K562 (cell line): ENCODE data around the gene NUCKS1. TPM values are rescaled to one million over a fixed set of nuclear protein-coding genes. Genes with fewer than 3 reads are reported as not detected.
A peak's percentile ranks its signal among the peaks of the same experiment; 100 is the strongest.

Source experiments
- ARNT ChIP-seq, 2 experiments: fragments of 450-650 bp; IDR thresholded peaks; 2 replicates each; pipeline ENCODE4 v1.6.1; 2016; ENCODE audit warnings: mild to moderate bottlenecking in 1 of 2
- CEBPG ChIP-seq, 3 experiments: fragments of 200-800 bp in 1 of 3; sonication (Bioruptor generic) in 1 of 3; sonication (generic) in 1 of 3; formaldehyde crosslinking in 1 of 3; IDR thresholded peaks in 2 of 3; conservative IDR thresholded peaks in 1 of 3; 2 replicates each; pipeline versions ENCODE4 v1.6.1 to v1.8.0; 2016 to 2022; ENCODE audit warnings: missing compliant biosample characterization in 2 of 3, missing genetic modification characterization in 2 of 3, mild to moderate bottlenecking in 1 of 3, missing genetic modification reagents in 1 of 3
- FOS ChIP-seq: IDR thresholded peaks from 3 replicates; pipeline ENCODE4 v1.6.1; 2011; ENCODE audit not compliant: insufficient read length; ENCODE audit errors: extremely low read depth
- FOXK1 ChIP-seq: sonication (generic); formaldehyde crosslinking; IDR thresholded peaks from 2 replicates; pipeline ENCODE4 v1.8.0; 2022; ENCODE audit warnings: missing genetic modification reagents, mild to moderate bottlenecking, borderline replicate concordance
- FOXP4 ChIP-seq: sonication (generic); formaldehyde crosslinking; IDR thresholded peaks from 2 replicates; pipeline ENCODE4 v1.8.0; 2022; ENCODE audit warnings: mild to moderate bottlenecking, missing genetic modification reagents, borderline replicate concordance
- HCFC1 ChIP-seq: IDR thresholded peaks from 2 replicates; pipeline ENCODE4 v1.6.1; 2012; ENCODE audit warnings: low read depth, low read length, improper control_type of control experiment
- HLTF ChIP-seq: fragments of 450-650 bp; IDR thresholded peaks from 2 replicates; pipeline ENCODE4 v1.6.1; 2016
- HOMEZ ChIP-seq: fragments of 250-450 bp; sonication (Bioruptor Pico); IDR thresholded peaks from 2 replicates; pipeline ENCODE4 v1.4.0; 2020; ENCODE audit warnings: mild to moderate bottlenecking, moderate library complexity
- KAT2B ChIP-seq: IDR thresholded peaks from one replicate; pipeline ENCODE4 v1.6.1; 2012; ENCODE audit warnings: low read depth, mild to moderate bottlenecking, control low read depth, inconsistent platforms, low read length, moderate library complexity
- L3MBTL2 ChIP-seq: fragments of 450-650 bp; IDR thresholded peaks from 2 replicates; pipeline ENCODE4 v1.6.1; 2016; ENCODE audit warnings: mild to moderate bottlenecking, moderate library complexity
- MITF ChIP-seq: IDR thresholded peaks from 2 replicates; pipeline ENCODE4 v1.6.1; 2014; ENCODE audit warnings: antibody characterized with exemption
- MXI1 ChIP-seq: IDR thresholded peaks from 2 replicates; pipeline ENCODE4 v1.6.1; 2011; ENCODE audit warnings: low read depth, mild to moderate bottlenecking, improper control_type of control experiment, low read length
- MYBL2 ChIP-seq, 2 experiments: fragments of 450-650 bp in 1 of 2; sonication (generic) in 1 of 2; formaldehyde crosslinking in 1 of 2; IDR thresholded peaks; 2 replicates each; pipeline versions ENCODE4 v1.6.1 to v1.8.1; 2017 to 2022; ENCODE audit warnings: borderline replicate concordance in 1 of 2, inconsistent platforms in 1 of 2, low read depth in 1 of 2, mild to moderate bottlenecking in 1 of 2, missing genetic modification reagents in 1 of 2, moderate library complexity in 1 of 2
- SMC3 ChIP-seq: conservative IDR thresholded peaks from 2 replicates; pipeline ENCODE4 v1.6.1; 2011; ENCODE audit warnings: low read depth, low read length, improper control_type of control experiment; ENCODE audit not compliant: insufficient read depth
- STAT6 ChIP-seq: sonication (generic); formaldehyde crosslinking; IDR thresholded peaks from 2 replicates; pipeline ENCODE4 v1.8.1; 2023; ENCODE audit warnings: mild to moderate bottlenecking, missing genetic modification reagents
- XRCC5 ChIP-seq: fragments of 200-400 bp; formaldehyde crosslinking; IDR thresholded peaks from 2 replicates; pipeline ENCODE4 v1.6.1; 2017; ENCODE audit warnings: low read depth, mild to moderate bottlenecking, low read length
- ZNF146 ChIP-seq: IDR thresholded peaks from one replicate; pipeline ENCODE4 v1.6.1; 2018; ENCODE audit warnings: missing compliant biosample characterization; ENCODE audit not compliant: unreplicated experiment
- ZNF239 ChIP-seq: fragments of 250-450 bp; sonication (Bioruptor Pico); IDR thresholded peaks from 2 replicates; pipeline ENCODE4 v1.4.0; 2020; ENCODE audit warnings: mild to moderate bottlenecking
- ZNF507 ChIP-seq: conservative IDR thresholded peaks from 2 replicates; pipeline ENCODE4 v1.6.1; 2017; ENCODE audit warnings: missing genetic modification characterization, missing compliant biosample characterization
- polyA plus RNA-seq, 8 experiments: library from polyadenylated mRNA; depleted of rRNA in 4 of 8; stranded (reverse) in 5 of 8; unstranded in 3 of 8; fragments of >200 nt; fragmentation: Nextera tagmentation in 2 of 8; fragmentation: Illumina TruSeq in 1 of 8; extraction: Ambion mirVana in 2 of 8; extraction: Trizol in 1 of 8; gene quantifications; 2 replicates each; pipeline versions ENCODE4 v1.2.1 to v1.2.3, GENCODE V29; 2011 to 2014; ENCODE audit warnings: inconsistent platforms in 1 of 8, missing spikeins in 1 of 8
- total RNA-seq, 7 experiments: library from RNA; depleted of rRNA in 6 of 7; stranded (reverse); fragments of >200 nt in 6 of 7; fragmentation: Illumina TruSeq in 2 of 7; extraction: Trizol in 2 of 7; gene quantifications; 2 replicates each; pipeline versions ENCODE4 v1.2.1 to v1.2.3, GENCODE V29; 2011 to 2021; ENCODE audit warnings: low replicate concordance in 1 of 7

The NUCKS1 gene
- total and polyA plus RNA-seq, 9 of the 15 experiments (the other 6 are each of a cell fraction or from before 2014, with no cell fraction given) = 66.7 to 244 (median 149) TPM

GRCh38 chr1:205678286-205679111, 71.5 kb downstream of the NUCKS1 start (continued):
- TF ChIP-seq HOMEZ (CRISPR knock-in tag) (no peak), HCFC1 (no peak), STAT6 (CRISPR knock-in tag) (no peak), MXI1 (no peak), XRCC5 (no peak), ZNF239 (peak; percentile 57; the same call in 1 of the 2 replicates), FOXK1 (CRISPR knock-in tag) (no peak), FOS (peak; percentile 44), KAT2B (no peak), ZNF507 (tag) (no peak), MITF (no peak; the same call in 1 of the 2 replicates), ARNT (IDR thresholded peaks at IDR 0.05) (peak; percentile 92 to 96), L3MBTL2 (peak; percentile 58), HLTF (peak; percentile 93; the same call in 1 of the 2 replicates), FOXP4 (CRISPR knock-in tag) (peak; percentile 26; the same call in 1 of the 2 replicates), MYBL2 (IDR thresholded peaks at IDR 0.05; ENCODE audit: low read depth) (no peak), MYBL2 (CRISPR knock-in tag; IDR thresholded peaks at IDR 0.05; ENCODE audit: borderline replicate concordance) (no peak), CEBPG (CRISPR knock-in tag; IDR thresholded peaks at IDR 0.05) (no peak), CEBPG (tag; conservative IDR thresholded peaks at IDR 0.05 in 1 of 2, IDR thresholded peaks at IDR 0.05 in 1 of 2) (no peak), SMC3 (no peak), ZNF146 (CRISPR knock-in tag) (no peak)
